ENCODE measurements around the gene RHOC.
"Not testable (repeated sequence)": the region's sequence is repeated elsewhere in the genome, so short reads cannot be mapped to it uniquely, and the experiment has no call there.

The RHOC gene

GRCh38 chr1:112706505-112707220, at the start of gene RHOC:
RHOC (minus strand) TSS chr1:112707127; CDS start chr1:112703799, 3,328 bp downstream.
- Histone ChIP-seq H3K9ac (ENCODE audit: low read length) (peak within 1 kb of the TSS; percentile 92), H3K27me3 (ENCODE audit: control insufficient read depth in 1 of 2, insufficient read depth in 2 of 2, low read length in 2 of 2) (no peaks in the 10 kb centered on the region), H3K27ac (ENCODE audit: low read depth, low read length) (peak within 1 kb of the TSS; percentile 96), H3K36me3 (ENCODE audit: insufficient read depth, low read length) (peaks cover 18% of the 10 kb centered on the region), H3K9me3 (ENCODE audit: low read length) (no peaks in the 10 kb centered on the region), H3K4me3 (ENCODE audit: low read depth in 1 of 2, low read length in 2 of 2) (peak within 1 kb of the TSS; percentile 81 to 95), H3K4me1 (ENCODE audit: insufficient read depth, low read length) (peaks cover 49% of the 10 kb centered on the region)

GRCh38 chr1:112754116-112754628, 47.2 kb upstream of the RHOC start:
- peaks cover 11% of the 10 kb centered on the region for H3K9me3 ChIP-seq (ENCODE audit: low read length)
- H3K36me3 ChIP-seq (ENCODE audit: insufficient read depth, low read length), result no peaks in the 10 kb centered on the region
- no peak overlapping the region for H3K4me3 ChIP-seq (ENCODE audit: low read depth in 1 of 2, low read length in 2 of 2)
- H3K27ac ChIP-seq (ENCODE audit: low read depth, low read length), result no peak overlapping the region
- H3K4me1 ChIP-seq (ENCODE audit: insufficient read depth, low read length), result no peaks in the 10 kb centered on the region
- no peak overlapping the region for H3K9ac ChIP-seq (ENCODE audit: low read length)
- H3K27me3 ChIP-seq (ENCODE audit: control insufficient read depth in 1 of 2, insufficient read depth in 2 of 2, low read length in 2 of 2), result no peaks in the 10 kb centered on the region

DNA sequence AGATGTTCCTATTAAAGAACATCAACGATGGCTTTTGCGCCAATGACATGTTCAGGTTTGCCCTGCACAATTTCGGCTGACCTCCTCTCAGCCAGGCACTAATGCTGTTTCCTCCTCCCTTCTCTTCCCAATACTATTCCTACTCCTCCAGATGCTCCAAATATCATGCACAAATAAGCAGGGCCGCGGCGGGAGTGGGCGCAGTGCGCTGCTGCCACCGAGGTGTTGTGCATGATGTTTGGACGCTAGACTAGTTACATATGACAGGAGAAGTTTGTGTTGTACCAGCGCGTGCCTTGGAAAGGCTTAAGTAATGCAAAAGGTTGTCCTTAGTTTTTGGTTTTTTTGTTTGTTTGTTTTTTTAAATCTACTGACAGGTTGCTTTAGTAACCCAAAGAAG, 41.5 kb upstream of the RHOC start:
- Histone ChIP-seq H3K9me3 (ENCODE audit: low read length) (no peaks in the 10 kb centered on the region), H3K4me3 (ENCODE audit: low read depth in 1 of 2, low read length in 2 of 2) (no peak overlapping the region), H3K27me3 (ENCODE audit: control insufficient read depth in 1 of 2, insufficient read depth in 2 of 2, low read length in 2 of 2) (peaks cover 10 to 12% of the 10 kb centered on the region in 2 donors), H3K36me3 (ENCODE audit: insufficient read depth, low read length) (no peaks in the 10 kb centered on the region), H3K9ac (ENCODE audit: low read length) (no peak overlapping the region), H3K4me1 (ENCODE audit: insufficient read depth, low read length) (no peaks in the 10 kb centered on the region), H3K27ac (ENCODE audit: low read depth, low read length) (no peak overlapping the region)

DNA sequence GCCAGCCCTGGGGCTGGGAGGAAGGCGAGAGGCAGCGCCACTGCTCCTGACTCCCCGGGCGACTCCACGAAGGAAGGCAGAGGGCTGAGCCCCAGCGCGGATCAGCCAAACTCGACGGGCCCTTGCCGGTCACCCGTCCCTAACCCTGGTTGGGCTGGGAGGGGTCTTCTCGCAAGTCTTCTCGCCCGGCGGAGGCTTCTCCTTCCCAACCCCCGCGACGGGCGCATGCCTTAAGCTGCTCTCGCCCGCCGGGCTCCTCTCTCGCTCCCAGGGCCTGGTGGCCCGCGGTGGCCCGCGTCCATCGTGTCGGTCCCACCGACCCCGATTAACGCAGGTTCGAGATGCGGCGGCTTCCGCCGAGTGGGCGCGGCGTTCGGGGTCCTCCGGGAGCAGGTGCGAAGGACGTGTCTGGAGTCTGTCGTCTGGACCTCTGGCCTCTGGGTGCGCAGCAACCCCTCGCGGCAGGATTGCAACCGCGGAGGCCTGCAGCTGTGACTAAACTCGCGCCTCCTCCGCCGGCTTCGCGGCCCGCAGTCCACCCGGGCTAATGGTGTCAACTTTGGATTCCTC, 37.2 kb upstream of the RHOC start:
- Histone ChIP-seq H3K27me3 (ENCODE audit: control insufficient read depth in 1 of 2, insufficient read depth in 2 of 2, low read length in 2 of 2) (peaks cover 12 to 23% of the 10 kb centered on the region in 2 donors), H3K27ac (ENCODE audit: low read depth, low read length) (no peak overlapping the region), H3K4me3 (ENCODE audit: low read depth in 1 of 2, low read length in 2 of 2) (peak overlapping the region in 1 of 2 donors; percentile 20)

DNA sequence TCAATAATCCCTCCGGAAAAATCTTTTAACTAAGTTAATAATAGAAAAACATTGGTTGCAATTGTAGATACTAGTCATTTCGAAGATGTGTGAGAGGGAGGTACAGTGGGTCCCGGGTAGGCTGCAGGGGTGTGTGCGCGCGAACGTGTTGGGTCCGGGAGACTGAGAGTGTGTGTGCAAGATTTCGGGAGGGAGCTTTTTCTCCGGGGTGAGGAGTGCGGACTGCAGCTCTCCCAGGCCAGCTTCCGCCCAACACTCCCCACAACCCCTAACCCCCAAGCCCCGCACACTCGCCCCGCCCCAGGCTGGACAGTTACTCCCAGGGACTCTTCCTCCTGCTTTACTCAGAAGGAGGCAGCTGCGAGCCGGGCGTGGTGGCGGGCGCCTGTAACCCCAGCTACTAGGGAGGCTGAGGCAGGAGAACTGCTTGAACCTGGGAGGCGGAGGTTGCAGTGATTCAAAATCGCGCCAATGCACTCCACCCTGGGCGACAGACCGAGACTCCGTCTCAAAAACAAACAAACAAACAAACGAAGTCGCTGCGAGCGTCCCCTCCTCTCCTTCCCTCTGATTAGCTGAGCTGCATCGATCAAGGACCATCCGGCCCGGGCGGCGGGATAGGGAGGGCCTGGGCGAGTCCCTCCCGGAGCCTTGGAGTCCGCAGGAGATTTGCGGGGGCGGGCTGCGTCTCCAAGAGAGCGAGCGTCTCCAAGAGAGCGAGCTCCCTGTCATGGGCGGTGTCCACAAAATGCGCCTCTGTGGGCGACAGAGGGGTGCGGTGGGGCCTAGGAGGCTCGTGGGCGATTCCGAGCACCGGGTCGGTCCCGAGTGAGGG, 36.5 kb upstream of the RHOC start:
- peaks cover 12 to 23% of the 10 kb centered on the region in 2 donors for H3K27me3 ChIP-seq (ENCODE audit: control insufficient read depth in 1 of 2, insufficient read depth in 2 of 2, low read length in 2 of 2)
- H3K27ac ChIP-seq (ENCODE audit: low read depth, low read length), result no peak overlapping the region
- no peaks in the 10 kb centered on the region for H3K9me3 ChIP-seq (ENCODE audit: low read length)
- no peaks in the 10 kb centered on the region for H3K4me1 ChIP-seq (ENCODE audit: insufficient read depth, low read length)
- peak overlapping the region in 1 of 2 donors; percentile 20 for H3K4me3 ChIP-seq (ENCODE audit: low read depth in 1 of 2, low read length in 2 of 2)
- H3K36me3 ChIP-seq (ENCODE audit: insufficient read depth, low read length), result no peaks in the 10 kb centered on the region
- no peak overlapping the region for H3K9ac ChIP-seq (ENCODE audit: low read length)

More for the DNA sequence above, 37.2 kb upstream of the RHOC start:
- H3K36me3 ChIP-seq (ENCODE audit: insufficient read depth, low read length), result no peaks in the 10 kb centered on the region
- H3K4me1 ChIP-seq (ENCODE audit: insufficient read depth, low read length), result no peaks in the 10 kb centered on the region
- no peak overlapping the region for H3K9ac ChIP-seq (ENCODE audit: low read length)
- H3K9me3 ChIP-seq (ENCODE audit: low read length), result no peaks in the 10 kb centered on the region

GRCh38 chr1:112737573-112737972, 30.6 kb upstream of the RHOC start:
- Histone ChIP-seq H3K36me3 (ENCODE audit: insufficient read depth, low read length) (no peaks in the 10 kb centered on the region), H3K9ac (ENCODE audit: low read length) (no peak overlapping the region), H3K9me3 (ENCODE audit: low read length) (no peaks in the 10 kb centered on the region), H3K27ac (ENCODE audit: low read depth, low read length) (no peak overlapping the region), H3K4me1 (ENCODE audit: insufficient read depth, low read length) (no peaks in the 10 kb centered on the region), H3K4me3 (ENCODE audit: low read depth in 1 of 2, low read length in 2 of 2) (no peak overlapping the region), H3K27me3 (ENCODE audit: control insufficient read depth in 1 of 2, insufficient read depth in 2 of 2, low read length in 2 of 2) (peaks cover 0 to 9% of the 10 kb centered on the region in 2 donors)

GRCh38 chr1:112735752-112736151, 28.8 kb upstream of the RHOC start:
- Histone ChIP-seq H3K27me3 (ENCODE audit: control insufficient read depth in 1 of 2, insufficient read depth in 2 of 2, low read length in 2 of 2) (no peaks in the 10 kb centered on the region), H3K9me3 (ENCODE audit: low read length) (no peaks in the 10 kb centered on the region), H3K36me3 (ENCODE audit: insufficient read depth, low read length) (no peaks in the 10 kb centered on the region), H3K4me3 (ENCODE audit: low read depth in 1 of 2, low read length in 2 of 2) (no peak overlapping the region), H3K4me1 (ENCODE audit: insufficient read depth, low read length) (no peaks in the 10 kb centered on the region), H3K27ac (ENCODE audit: low read depth, low read length) (no peak overlapping the region), H3K9ac (ENCODE audit: low read length) (no peak overlapping the region)

- H3K36me3 ChIP-seq (ENCODE audit: insufficient read depth, low read length), result no peaks in the 10 kb centered on the region
- no peaks in the 10 kb centered on the region for H3K4me1 ChIP-seq (ENCODE audit: insufficient read depth, low read length)
- no peaks in the 10 kb centered on the region for H3K27me3 ChIP-seq (ENCODE audit: control insufficient read depth in 1 of 2, insufficient read depth in 2 of 2, low read length in 2 of 2)
- no peaks in the 10 kb centered on the region for H3K9me3 ChIP-seq (ENCODE audit: low read length)
- H3K4me3 ChIP-seq (ENCODE audit: low read depth in 1 of 2, low read length in 2 of 2), result no peak overlapping the region
- H3K27ac ChIP-seq (ENCODE audit: low read depth, low read length), result no peak overlapping the region
- no peak overlapping the region for H3K9ac ChIP-seq (ENCODE audit: low read length)
Observed at GRCh38 chr1:112731451-112731850, 24.5 kb upstream of the RHOC start.

- H3K9me3 ChIP-seq (ENCODE audit: low read length), result no peaks in the 10 kb centered on the region
- H3K27ac ChIP-seq (ENCODE audit: low read depth, low read length), result no peak overlapping the region
- no peaks in the 10 kb centered on the region for H3K4me1 ChIP-seq (ENCODE audit: insufficient read depth, low read length)
- no peak overlapping the region for H3K4me3 ChIP-seq (ENCODE audit: low read depth in 1 of 2, low read length in 2 of 2)
- H3K27me3 ChIP-seq (ENCODE audit: control insufficient read depth in 1 of 2, insufficient read depth in 2 of 2, low read length in 2 of 2), result no peaks in the 10 kb centered on the region
- no peaks in the 10 kb centered on the region for H3K36me3 ChIP-seq (ENCODE audit: insufficient read depth, low read length)
- H3K9ac ChIP-seq (ENCODE audit: low read length), result no peak overlapping the region
Observed at GRCh38 chr1:112729909-112730308, 23.0 kb upstream of the RHOC start.

GRCh38 chr1:112729011-112729410, 22.1 kb upstream of the RHOC start:
- H3K27me3 ChIP-seq (ENCODE audit: control insufficient read depth in 1 of 2, insufficient read depth in 2 of 2, low read length in 2 of 2); H3K9me3 ChIP-seq (ENCODE audit: low read length); H3K9ac ChIP-seq (ENCODE audit: low read length); H3K27ac ChIP-seq (ENCODE audit: low read depth, low read length); H3K4me1 ChIP-seq (ENCODE audit: insufficient read depth, low read length); H3K4me3 ChIP-seq (ENCODE audit: low read depth in 1 of 2, low read length in 2 of 2); H3K36me3 ChIP-seq (ENCODE audit: insufficient read depth, low read length): not testable (repeated sequence)

- not testable (repeated sequence) for H3K9ac ChIP-seq (ENCODE audit: low read length); H3K27me3 ChIP-seq (ENCODE audit: control insufficient read depth in 1 of 2, insufficient read depth in 2 of 2, low read length in 2 of 2); H3K9me3 ChIP-seq (ENCODE audit: low read length); H3K4me3 ChIP-seq (ENCODE audit: low read depth in 1 of 2, low read length in 2 of 2); H3K36me3 ChIP-seq (ENCODE audit: insufficient read depth, low read length); H3K4me1 ChIP-seq (ENCODE audit: insufficient read depth, low read length); H3K27ac ChIP-seq (ENCODE audit: low read depth, low read length)
Observed at GRCh38 chr1:112728306-112728971, 21.5 kb upstream of the RHOC start.
